ENCODE results near the gene TULP4.
"Not testable (repeated sequence)": the region's sequence is repeated elsewhere in the genome, so short reads cannot be mapped to it uniquely, and the experiment has no call there.

The TULP4 gene

GRCh38 chr6:158475344-158476302, 163.4 kb downstream of the TULP4 start:
- WGBS (ENCODE audit: insufficient coverage, insufficient read length) = no CpG with 5 or more reads among the region's 15 CpGs
- Histone ChIP-seq H3K36me3 (ENCODE audit: control insufficient read depth, insufficient read depth, low read length) (peaks cover 5% of the 10 kb centered on the region; the same call in 1 of the 2 replicates), H3K9me3 (ENCODE audit: control insufficient read depth, insufficient read depth, low read length) (no peaks in the 10 kb centered on the region), H3K27ac (ENCODE audit: low read length) (no peak overlapping the region), H3K4me1 (ENCODE audit: control insufficient read depth, insufficient read depth, low read length) (no peaks in the 10 kb centered on the region), H3K4me3 (ENCODE audit: low read length) (no peak overlapping the region), H3K27me3 (ENCODE audit: control insufficient read depth, insufficient read depth, low read length) (peaks cover 3% of the 10 kb centered on the region; the same call in 1 of the 2 replicates)
- no peak for DNase-seq (ENCODE audit: low read depth, low spot score)

GRCh38 chr6:158476389-158476788, 164.1 kb downstream of the TULP4 start:
- no CpG with 5 or more reads among the region's 12 CpGs for WGBS (ENCODE audit: insufficient coverage, insufficient read length)
- H3K27ac ChIP-seq (ENCODE audit: low read length) = no peak overlapping the region
- no peak overlapping the region for H3K4me3 ChIP-seq (ENCODE audit: low read length)
- peaks cover 5% of the 10 kb centered on the region; the same call in 1 of the 2 replicates for H3K36me3 ChIP-seq (ENCODE audit: control insufficient read depth, insufficient read depth, low read length)
- DNase-seq (ENCODE audit: low read depth, low spot score) = no peak
- H3K27me3 ChIP-seq (ENCODE audit: control insufficient read depth, insufficient read depth, low read length) = no peaks in the 10 kb centered on the region; the same call in 1 of the 2 replicates
- no peaks in the 10 kb centered on the region for H3K9me3 ChIP-seq (ENCODE audit: control insufficient read depth, insufficient read depth, low read length)
- H3K4me1 ChIP-seq (ENCODE audit: control insufficient read depth, insufficient read depth, low read length) = no peaks in the 10 kb centered on the region

- not testable (repeated sequence) for H3K9me3 ChIP-seq (ENCODE audit: control insufficient read depth, insufficient read depth, low read length); DNase-seq (ENCODE audit: low read depth, low spot score); H3K27ac ChIP-seq (ENCODE audit: low read length); H3K4me1 ChIP-seq (ENCODE audit: control insufficient read depth, insufficient read depth, low read length); H3K36me3 ChIP-seq (ENCODE audit: control insufficient read depth, insufficient read depth, low read length); H3K27me3 ChIP-seq (ENCODE audit: control insufficient read depth, insufficient read depth, low read length); H3K4me3 ChIP-seq (ENCODE audit: low read length)
- WGBS (ENCODE audit: insufficient coverage, insufficient read length) = no CpG with 5 or more reads among the region's 4 CpGs
These were observed 165.5 kb downstream of the TULP4 start for GRCh38 chr6:158477722-158478121.

GRCh38 chr6:158480989-158481388, 168.7 kb downstream of the TULP4 start:
- Histone ChIP-seq H3K4me3 (ENCODE audit: low read length) (no peak overlapping the region), H3K36me3 (ENCODE audit: control insufficient read depth, insufficient read depth, low read length) (peaks cover 5% of the 10 kb centered on the region; the same call in 1 of the 2 replicates), H3K9me3 (ENCODE audit: control insufficient read depth, insufficient read depth, low read length) (no peaks in the 10 kb centered on the region), H3K27me3 (ENCODE audit: control insufficient read depth, insufficient read depth, low read length) (no peaks in the 10 kb centered on the region), H3K27ac (ENCODE audit: low read length) (no peak overlapping the region), H3K4me1 (ENCODE audit: control insufficient read depth, insufficient read depth, low read length) (no peaks in the 10 kb centered on the region)
- WGBS (ENCODE audit: insufficient coverage, insufficient read length) = no CpG with 5 or more reads among the region's 20 CpGs
- no peak for DNase-seq (ENCODE audit: low read depth, low spot score)

- WGBS (ENCODE audit: insufficient coverage, insufficient read length) = no CpG with 5 or more reads among the region's 12 CpGs
- Histone ChIP-seq H3K4me3 (ENCODE audit: low read length) (no peak overlapping the region), H3K36me3 (ENCODE audit: control insufficient read depth, insufficient read depth, low read length) (peaks cover 5% of the 10 kb centered on the region; the same call in 1 of the 2 replicates), H3K27me3 (ENCODE audit: control insufficient read depth, insufficient read depth, low read length) (no peaks in the 10 kb centered on the region), H3K9me3 (ENCODE audit: control insufficient read depth, insufficient read depth, low read length) (no peaks in the 10 kb centered on the region), H3K27ac (ENCODE audit: low read length) (no peak overlapping the region), H3K4me1 (ENCODE audit: control insufficient read depth, insufficient read depth, low read length) (no peaks in the 10 kb centered on the region)
- DNase-seq (ENCODE audit: low read depth, low spot score) = no peak
These were observed 169.6 kb downstream of the TULP4 start for GRCh38 chr6:158481690-158482473.

- H3K9me3 ChIP-seq (ENCODE audit: control insufficient read depth, insufficient read depth, low read length) = no peaks in the 10 kb centered on the region
- no peak overlapping the region for H3K4me3 ChIP-seq (ENCODE audit: low read length)
- H3K27me3 ChIP-seq (ENCODE audit: control insufficient read depth, insufficient read depth, low read length) = no peaks in the 10 kb centered on the region
- no peak for DNase-seq (ENCODE audit: low read depth, low spot score)
- H3K36me3 ChIP-seq (ENCODE audit: control insufficient read depth, insufficient read depth, low read length) = no peaks in the 10 kb centered on the region
- no CpG with 5 or more reads among the region's 2 CpGs for WGBS (ENCODE audit: insufficient coverage, insufficient read length)
- H3K4me1 ChIP-seq (ENCODE audit: control insufficient read depth, insufficient read depth, low read length) = no peaks in the 10 kb centered on the region
- H3K27ac ChIP-seq (ENCODE audit: low read length) = no peak overlapping the region
These were observed 173.2 kb downstream of the TULP4 start for GRCh38 chr6:158485431-158485830.

GRCh38 chr6:158487495-158487894, 175.2 kb downstream of the TULP4 start:
- no peaks in the 10 kb centered on the region for H3K27me3 ChIP-seq (ENCODE audit: control insufficient read depth, insufficient read depth, low read length)
- H3K36me3 ChIP-seq (ENCODE audit: control insufficient read depth, insufficient read depth, low read length) = no peaks in the 10 kb centered on the region
- no CpG with 5 or more reads among the region's 5 CpGs for WGBS (ENCODE audit: insufficient coverage, insufficient read length)
- no peaks in the 10 kb centered on the region for H3K9me3 ChIP-seq (ENCODE audit: control insufficient read depth, insufficient read depth, low read length)
- H3K4me3 ChIP-seq (ENCODE audit: low read length) = no peak overlapping the region
- DNase-seq (ENCODE audit: low read depth, low spot score) = no peak
- no peak overlapping the region for H3K27ac ChIP-seq (ENCODE audit: low read length)
- no peaks in the 10 kb centered on the region for H3K4me1 ChIP-seq (ENCODE audit: control insufficient read depth, insufficient read depth, low read length)

- no peak for DNase-seq (ENCODE audit: low read depth, low spot score)
- H3K27me3 ChIP-seq (ENCODE audit: control insufficient read depth, insufficient read depth, low read length) = no peaks in the 10 kb centered on the region
- no peaks in the 10 kb centered on the region for H3K36me3 ChIP-seq (ENCODE audit: control insufficient read depth, insufficient read depth, low read length)
- H3K9me3 ChIP-seq (ENCODE audit: control insufficient read depth, insufficient read depth, low read length) = no peaks in the 10 kb centered on the region
- H3K4me1 ChIP-seq (ENCODE audit: control insufficient read depth, insufficient read depth, low read length) = no peaks in the 10 kb centered on the region
- H3K4me3 ChIP-seq (ENCODE audit: low read length) = no peak overlapping the region
- no peak overlapping the region for H3K27ac ChIP-seq (ENCODE audit: low read length)
- no CpG with 5 or more reads among the region's 4 CpGs for WGBS (ENCODE audit: insufficient coverage, insufficient read length)
These were observed 175.8 kb downstream of the TULP4 start for GRCh38 chr6:158488065-158488464.

- Histone ChIP-seq H3K4me3 (ENCODE audit: low read length) (no peak overlapping the region), H3K9me3 (ENCODE audit: control insufficient read depth, insufficient read depth, low read length) (no peaks in the 10 kb centered on the region), H3K27ac (ENCODE audit: low read length) (no peak overlapping the region), H3K36me3 (ENCODE audit: control insufficient read depth, insufficient read depth, low read length) (no peaks in the 10 kb centered on the region), H3K4me1 (ENCODE audit: control insufficient read depth, insufficient read depth, low read length) (no peaks in the 10 kb centered on the region), H3K27me3 (ENCODE audit: control insufficient read depth, insufficient read depth, low read length) (no peaks in the 10 kb centered on the region)
- no CpG with 5 or more reads among the region's 4 CpGs for WGBS (ENCODE audit: insufficient coverage, insufficient read length)
- no peak for DNase-seq (ENCODE audit: low read depth, low spot score)
These were observed 177.2 kb downstream of the TULP4 start for GRCh38 chr6:158489441-158489840.

GRCh38 chr6:158492881-158493280, 180.6 kb downstream of the TULP4 start:
- no peak overlapping the region for H3K4me3 ChIP-seq (ENCODE audit: low read length)
- no peaks in the 10 kb centered on the region for H3K27me3 ChIP-seq (ENCODE audit: control insufficient read depth, insufficient read depth, low read length)
- DNase-seq (ENCODE audit: low read depth, low spot score) = no peak
- no peaks in the 10 kb centered on the region for H3K4me1 ChIP-seq (ENCODE audit: control insufficient read depth, insufficient read depth, low read length)
- no peaks in the 10 kb centered on the region for H3K36me3 ChIP-seq (ENCODE audit: control insufficient read depth, insufficient read depth, low read length)
- H3K9me3 ChIP-seq (ENCODE audit: control insufficient read depth, insufficient read depth, low read length) = no peaks in the 10 kb centered on the region
- H3K27ac ChIP-seq (ENCODE audit: low read length) = no peak overlapping the region
- WGBS (ENCODE audit: insufficient coverage, insufficient read length) = no CpG with 5 or more reads among the region's 3 CpGs

Data from iPS DF 6.9 (cell line).